ENCODE data around the gene OLA1.

The OLA1 gene

DNA sequence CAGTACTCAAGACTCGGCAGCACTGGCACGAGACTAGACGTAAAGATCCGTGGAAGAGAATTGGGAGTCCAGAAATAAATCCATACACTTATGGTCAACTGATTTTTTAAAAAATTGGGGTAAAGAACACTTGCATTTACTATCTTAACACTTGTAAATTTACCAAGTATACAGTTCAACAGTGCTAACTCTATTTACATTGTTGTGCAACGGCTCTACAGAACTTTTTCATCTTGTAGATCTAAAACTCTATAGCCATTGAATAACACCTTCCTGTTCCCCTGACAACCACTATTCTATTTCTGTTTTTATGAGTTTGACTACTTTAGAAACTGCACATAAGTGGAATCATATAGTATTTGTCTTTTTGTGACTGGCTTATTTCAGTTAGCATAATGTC lies 153.8 kb downstream of the OLA1 start:
- no peak for DNase-seq
- Histone ChIP-seq H3K18ac (ENCODE audit: low read length) (no peak overlapping the region), H3K9me3 (ENCODE audit: insufficient read depth, low read depth, low read length) (no peaks in the 10 kb centered on the region), H3K4me1 (ENCODE audit: control insufficient read depth in 1 of 2, insufficient read depth in 2 of 2, low read length in 2 of 2) (no peaks in the 10 kb centered on the region), H3K4me3 (ENCODE audit: low read depth, low read length) (no peak overlapping the region), H3K23ac (ENCODE audit: low read length) (no peak overlapping the region), H3K79me2 (ENCODE audit: control insufficient read depth, insufficient read depth, low read length, poor library complexity) (no peaks in the 10 kb centered on the region), H2AFZ (ENCODE audit: insufficient read depth, low read length, poor library complexity) (no peak overlapping the region), H3K27me3 (ENCODE audit: insufficient read depth, low read length) (no peaks in the 10 kb centered on the region), H4K8ac (ENCODE audit: low read depth, low read length) (no peak overlapping the region), H4K12ac (ENCODE audit: low read depth, low read length) (no peak overlapping the region), H3K36me3 (ENCODE audit: control insufficient read depth in 1 of 2, insufficient read depth in 2 of 2, low read length in 2 of 2) (no peaks in the 10 kb centered on the region), H2BK120ac (ENCODE audit: insufficient read depth, low read length, poor library complexity) (no peak overlapping the region), H2BK12ac (ENCODE audit: low read length) (no peak overlapping the region), H3K9ac (ENCODE audit: low read length) (no peak overlapping the region), H4K91ac (ENCODE audit: low read depth, low read length) (no peak overlapping the region), H2AK5ac (ENCODE audit: low read length) (no peak overlapping the region), H3K4ac (ENCODE audit: low read depth, low read length) (no peak overlapping the region), H3K14ac (ENCODE audit: low read length) (no peak overlapping the region), H2BK5ac (ENCODE audit: low read depth, low read length, poor library complexity) (no peak overlapping the region), H3K79me1 (ENCODE audit: low read length) (no peaks in the 10 kb centered on the region), H3K27ac (ENCODE audit: low read depth, low read length) (no peak overlapping the region), H3K4me2 (ENCODE audit: low read length) (no peak overlapping the region)
- no CpG with 5 or more reads among the region's 5 CpGs for WGBS (ENCODE audit: extremely low coverage, insufficient coverage, insufficient read length)

DNA sequence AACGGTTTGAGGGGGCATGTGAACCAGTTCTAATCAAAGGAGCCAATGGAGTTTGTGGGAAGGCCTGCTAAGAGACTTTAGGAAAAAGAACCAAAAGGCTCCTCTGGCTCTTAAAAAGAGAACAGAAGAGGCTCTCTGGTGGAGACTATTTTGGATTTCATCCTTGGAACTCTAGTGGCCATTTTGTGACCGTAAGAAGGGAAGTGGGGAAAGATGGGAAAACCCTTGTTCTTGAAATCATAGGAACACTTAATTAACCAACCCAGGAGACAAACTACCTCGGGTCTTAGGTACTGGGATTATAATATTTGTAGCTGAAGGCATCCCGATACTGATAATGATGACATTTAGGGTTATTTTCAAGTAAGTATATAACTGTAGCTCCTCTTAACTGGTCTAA lies 157.9 kb downstream of the OLA1 start:
- Histone ChIP-seq H3K4ac (ENCODE audit: low read depth, low read length) (no peak overlapping the region), H2AFZ (ENCODE audit: insufficient read depth, low read length, poor library complexity) (no peak overlapping the region), H3K23ac (ENCODE audit: low read length) (no peak overlapping the region), H3K4me3 (ENCODE audit: low read depth, low read length) (no peak overlapping the region), H3K18ac (ENCODE audit: low read length) (no peak overlapping the region), H2BK120ac (ENCODE audit: insufficient read depth, low read length, poor library complexity) (no peak overlapping the region), H3K79me2 (ENCODE audit: control insufficient read depth, insufficient read depth, low read length, poor library complexity) (no peaks in the 10 kb centered on the region), H4K8ac (ENCODE audit: low read depth, low read length) (no peak overlapping the region), H3K27ac (ENCODE audit: low read depth, low read length) (no peak overlapping the region), H2BK5ac (ENCODE audit: low read depth, low read length, poor library complexity) (no peak overlapping the region), H3K4me1 (ENCODE audit: control insufficient read depth in 1 of 2, insufficient read depth in 2 of 2, low read length in 2 of 2) (no peaks in the 10 kb centered on the region), H3K9ac (ENCODE audit: low read length) (no peak overlapping the region), H2BK12ac (ENCODE audit: low read length) (no peak overlapping the region), H3K9me3 (ENCODE audit: insufficient read depth, low read depth, low read length) (no peaks in the 10 kb centered on the region), H3K4me2 (ENCODE audit: low read length) (no peak overlapping the region), H3K79me1 (ENCODE audit: low read length) (no peaks in the 10 kb centered on the region), H4K91ac (ENCODE audit: low read depth, low read length) (no peak overlapping the region), H3K36me3 (ENCODE audit: control insufficient read depth in 1 of 2, insufficient read depth in 2 of 2, low read length in 2 of 2) (no peaks in the 10 kb centered on the region), H3K27me3 (ENCODE audit: insufficient read depth, low read length) (no peaks in the 10 kb centered on the region), H3K14ac (ENCODE audit: low read length) (no peak overlapping the region), H2AK5ac (ENCODE audit: low read length) (no peak overlapping the region), H4K12ac (ENCODE audit: low read depth, low read length) (no peak overlapping the region)
- WGBS (ENCODE audit: extremely low coverage, insufficient coverage, insufficient read length) = no CpG with 5 or more reads among the region's 4 CpGs
- DNase-seq = peak in 1 of 2 donors; percentile 16

DNA sequence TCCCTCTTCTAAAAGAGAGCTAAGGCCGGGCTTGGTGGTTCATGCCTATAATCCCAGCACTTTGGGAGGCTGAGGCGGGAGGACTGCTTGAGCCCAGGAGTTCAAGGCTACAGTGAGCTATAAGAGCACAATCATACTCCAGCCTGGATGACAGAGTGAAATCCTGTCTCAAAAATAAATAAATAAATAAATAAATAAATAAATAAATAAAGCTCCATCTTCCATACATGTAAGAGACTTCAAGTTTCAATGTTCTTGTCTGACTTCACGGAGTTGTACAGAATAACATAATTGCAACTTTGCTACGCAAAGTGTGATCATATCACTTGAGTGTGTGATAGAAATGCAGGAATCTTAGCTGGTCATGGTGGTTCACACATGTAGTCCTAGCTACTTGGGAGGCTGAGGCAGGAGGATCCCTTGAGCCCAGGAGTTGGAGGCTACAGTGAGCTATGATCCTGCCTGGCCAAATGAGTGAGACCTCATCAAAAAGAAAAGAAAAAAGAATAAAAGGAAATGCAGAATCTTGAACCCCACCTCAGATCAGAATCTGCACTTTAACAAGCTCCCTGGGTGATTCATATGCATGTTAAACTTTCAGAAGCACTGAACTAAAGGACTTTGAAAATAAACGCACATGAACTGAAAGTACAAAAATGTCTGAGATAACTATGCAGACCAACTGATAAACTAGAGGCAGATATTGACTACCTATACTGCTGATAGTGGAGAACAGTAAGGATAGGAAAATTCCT lies 159.4 kb downstream of the OLA1 start:
- H3K9me3 ChIP-seq (ENCODE audit: insufficient read depth, low read depth, low read length) = no peaks in the 10 kb centered on the region
- no peak overlapping the region for H2BK120ac ChIP-seq (ENCODE audit: insufficient read depth, low read length, poor library complexity)
- H2BK12ac ChIP-seq (ENCODE audit: low read length) = no peak overlapping the region
- H3K9ac ChIP-seq (ENCODE audit: low read length) = no peak overlapping the region
- no peak overlapping the region for H4K8ac ChIP-seq (ENCODE audit: low read depth, low read length)
- DNase-seq = peak in 1 of 2 donors; percentile 23
- no peak overlapping the region for H3K23ac ChIP-seq (ENCODE audit: low read length)
- no peak overlapping the region for H4K91ac ChIP-seq (ENCODE audit: low read depth, low read length)
- H3K36me3 ChIP-seq (ENCODE audit: control insufficient read depth in 1 of 2, insufficient read depth in 2 of 2, low read length in 2 of 2) = no peaks in the 10 kb centered on the region
- H3K4me2 ChIP-seq (ENCODE audit: low read length) = no peak overlapping the region
- H2BK5ac ChIP-seq (ENCODE audit: low read depth, low read length, poor library complexity) = no peak overlapping the region
- no peak overlapping the region for H3K4me3 ChIP-seq (ENCODE audit: low read depth, low read length)
- H3K4ac ChIP-seq (ENCODE audit: low read depth, low read length) = no peak overlapping the region
- H3K18ac ChIP-seq (ENCODE audit: low read length) = no peak overlapping the region
- no peak overlapping the region for H3K14ac ChIP-seq (ENCODE audit: low read length)
- H4K12ac ChIP-seq (ENCODE audit: low read depth, low read length) = no peak overlapping the region
- H3K27me3 ChIP-seq (ENCODE audit: insufficient read depth, low read length) = no peaks in the 10 kb centered on the region
- no peaks in the 10 kb centered on the region for H3K79me1 ChIP-seq (ENCODE audit: low read length)
- no CpG with 5 or more reads among the region's 5 CpGs for WGBS (ENCODE audit: extremely low coverage, insufficient coverage, insufficient read length)
- H3K27ac ChIP-seq (ENCODE audit: low read depth, low read length) = no peak overlapping the region
- H2AK5ac ChIP-seq (ENCODE audit: low read length) = no peak overlapping the region
- no peaks in the 10 kb centered on the region for H3K79me2 ChIP-seq (ENCODE audit: control insufficient read depth, insufficient read depth, low read length, poor library complexity)
- no peak overlapping the region for H2AFZ ChIP-seq (ENCODE audit: insufficient read depth, low read length, poor library complexity)
- H3K4me1 ChIP-seq (ENCODE audit: control insufficient read depth in 1 of 2, insufficient read depth in 2 of 2, low read length in 2 of 2) = no peaks in the 10 kb centered on the region

DNA sequence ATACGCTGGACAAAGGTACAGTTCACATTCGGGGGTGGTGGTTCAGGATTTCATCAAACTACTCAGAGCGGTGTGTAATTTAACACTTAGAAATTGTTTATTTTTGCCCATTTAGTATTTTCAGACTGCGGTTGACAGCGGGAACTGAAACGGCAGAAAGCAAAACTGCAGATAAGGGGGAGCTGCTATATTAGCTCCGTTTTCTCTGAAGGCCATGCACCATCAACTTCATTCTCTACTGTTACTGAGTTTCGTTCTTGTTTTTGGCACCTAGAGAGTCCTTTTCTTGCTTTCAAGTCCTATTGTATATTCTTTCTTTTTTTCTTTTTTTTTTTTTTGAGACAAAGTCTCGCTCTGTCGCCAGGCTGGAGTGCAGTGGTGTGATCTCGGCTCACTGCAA lies 161.6 kb downstream of the OLA1 start:
- no peak overlapping the region for H3K9ac ChIP-seq (ENCODE audit: low read length)
- no peak overlapping the region for H3K18ac ChIP-seq (ENCODE audit: low read length)
- H4K12ac ChIP-seq (ENCODE audit: low read depth, low read length) = no peak overlapping the region
- no peak overlapping the region for H3K4ac ChIP-seq (ENCODE audit: low read depth, low read length)
- H3K27ac ChIP-seq (ENCODE audit: low read depth, low read length) = no peak overlapping the region
- H4K8ac ChIP-seq (ENCODE audit: low read depth, low read length) = no peak overlapping the region
- H3K79me2 ChIP-seq (ENCODE audit: control insufficient read depth, insufficient read depth, low read length, poor library complexity) = no peaks in the 10 kb centered on the region
- no peak overlapping the region for H2AFZ ChIP-seq (ENCODE audit: insufficient read depth, low read length, poor library complexity)
- H3K23ac ChIP-seq (ENCODE audit: low read length) = no peak overlapping the region
- H2AK5ac ChIP-seq (ENCODE audit: low read length) = no peak overlapping the region
- H3K14ac ChIP-seq (ENCODE audit: low read length) = no peak overlapping the region
- WGBS (ENCODE audit: extremely low coverage, insufficient coverage, insufficient read length) = no CpG with 5 or more reads among the region's 11 CpGs
- no peak overlapping the region for H2BK120ac ChIP-seq (ENCODE audit: insufficient read depth, low read length, poor library complexity)
- H3K27me3 ChIP-seq (ENCODE audit: insufficient read depth, low read length) = no peaks in the 10 kb centered on the region
- no peaks in the 10 kb centered on the region for H3K9me3 ChIP-seq (ENCODE audit: insufficient read depth, low read depth, low read length)
- H2BK5ac ChIP-seq (ENCODE audit: low read depth, low read length, poor library complexity) = no peak overlapping the region
- no peaks in the 10 kb centered on the region for H3K79me1 ChIP-seq (ENCODE audit: low read length)
- H3K4me3 ChIP-seq (ENCODE audit: low read depth, low read length) = no peak overlapping the region
- H3K4me1 ChIP-seq (ENCODE audit: control insufficient read depth in 1 of 2, insufficient read depth in 2 of 2, low read length in 2 of 2) = no peaks in the 10 kb centered on the region
- no peak overlapping the region for H4K91ac ChIP-seq (ENCODE audit: low read depth, low read length)
- no peaks in the 10 kb centered on the region for H3K36me3 ChIP-seq (ENCODE audit: control insufficient read depth in 1 of 2, insufficient read depth in 2 of 2, low read length in 2 of 2)
- no peak for DNase-seq
- no peak overlapping the region for H2BK12ac ChIP-seq (ENCODE audit: low read length)
- H3K4me2 ChIP-seq (ENCODE audit: low read length) = no peak overlapping the region
